OCI-LY7 (cell line): Measurements from ENCODE around the gene ANKZF1. TPM values are rescaled to one million over a fixed set of nuclear protein-coding genes. Genes with fewer than 3 reads are reported as not detected.

Experiments
- BruUV-seq: library from RNA; stranded (reverse); fragments of 400-500 nt; replicated peaks from 2 replicates; lab custom pipeline; 2021; lab: Mats Ljungman, UMichigan
- CTCF ChIA-PET: fragments of 300-600 bp; sonication (Branson Sonifier 250); formaldehyde crosslinking; loops from one replicate; lab custom pipeline; 2022; ENCODE audit warnings: antibody characterized with exemption; ENCODE audit not compliant: unreplicated experiment; lab: Charles Lee
- POLR2A ChIA-PET: fragments of 300-600 bp; sonication (Branson Sonifier 250); formaldehyde crosslinking; loops from one replicate; lab custom pipeline; 2022; ENCODE audit warnings: antibody characterized with exemption; lab: Charles Lee
- DNase-seq: peaks from one replicate; pipeline ENCODE4 v3.0.0-alpha.2; 2015; ENCODE audit warnings: low spot score
- H2AFZ ChIP-seq: fragments of 200-600 bp; sonication (generic), shearing (Covaris generic); 2 replicates; pipeline ENCODE4 v1.6.1; 2014; ENCODE audit warnings: mild to moderate bottlenecking, antibody characterized with exemption, low read length, moderate library complexity
- H3K27ac ChIP-seq: fragments of 200-600 bp; sonication (generic); 2 replicates; pipeline ENCODE4 v1.5.1; 2014; ENCODE audit warnings: mixed run types, low read depth, mild to moderate bottlenecking, moderate library complexity, low read length, inconsistent platforms; ENCODE audit not compliant: poor library complexity, severe bottlenecking
- H3K36me3 ChIP-seq: fragments of 200-600 bp; sonication (generic); 2 replicates; pipeline ENCODE4 v1.6.1; 2014; ENCODE audit warnings: mild to moderate bottlenecking, antibody characterized with exemption, low read length, moderate library complexity, mixed read lengths; ENCODE audit not compliant: insufficient read depth
- H3K4me1 ChIP-seq: fragments of 200-600 bp; sonication (generic); 2 replicates; pipeline ENCODE4 v1.5.1; 2014; ENCODE audit warnings: mild to moderate bottlenecking, low read length; ENCODE audit not compliant: insufficient read depth, poor library complexity, severe bottlenecking
- H3K4me2 ChIP-seq: fragments of 200-600 bp; sonication (generic); 2 replicates; pipeline ENCODE4 v1.6.1; 2014; ENCODE audit warnings: mild to moderate bottlenecking, low read length
- H3K4me3 ChIP-seq: fragments of 200-600 bp; sonication (generic); 2 replicates; pipeline ENCODE4 v1.5.1; 2014; ENCODE audit warnings: mild to moderate bottlenecking, low read depth, low read length; ENCODE audit not compliant: poor library complexity, severe bottlenecking
- H3K79me2 ChIP-seq: fragments of 200-600 bp; sonication (generic); 2 replicates; pipeline ENCODE4 v1.6.1; 2016; ENCODE audit warnings: low read depth, mild to moderate bottlenecking, low read length, moderate library complexity, mixed read lengths; ENCODE audit not compliant: insufficient read depth
- H3K9me2 ChIP-seq: fragments of 200-600 bp; sonication (generic); 2 replicates; pipeline ENCODE4 v1.6.1; 2016; ENCODE audit warnings: mild to moderate bottlenecking, low read length, mixed read lengths; ENCODE audit not compliant: insufficient read depth
- H3K9me3 ChIP-seq: fragments of 200-600 bp; sonication (generic); 2 replicates; pipeline ENCODE4 v1.6.1; 2014; ENCODE audit warnings: mild to moderate bottlenecking, mixed run types, low read length, mixed read lengths
- H4K20me1 ChIP-seq: fragments of 200-600 bp; sonication (generic); 2 replicates; pipeline ENCODE4 v1.6.1; 2014; ENCODE audit warnings: mild to moderate bottlenecking, antibody characterized with exemption, low read length, moderate library complexity, mixed read lengths; ENCODE audit not compliant: insufficient read depth
- CTCF ChIP-seq: fragments of 200-600 bp; sonication (generic); conservative IDR thresholded peaks from 2 replicates; pipeline ENCODE4 v1.5.1; 2014; ENCODE audit warnings: mild to moderate bottlenecking, antibody characterized with exemption, low read length, moderate library complexity, mixed read lengths
- EZH2phosphoT487 ChIP-seq: fragments of 200-600 bp; sonication (generic); IDR thresholded peaks from 2 replicates; pipeline ENCODE4 v1.6.1; 2018; ENCODE audit warnings: low read depth, borderline replicate concordance, mild to moderate bottlenecking, mixed run types, antibody characterized with exemption, low read length, moderate library complexity, mixed read lengths
- intact Hi-C: fragments of 100-400 bp; cut with micrococcal nuclease; formaldehyde crosslinking; loops from one replicate; pipeline ENCODE4 v1.10.0; 2022; ENCODE audit not compliant: unreplicated experiment
- total RNA-seq, 2 experiments: library from RNA; depleted of rRNA in 1 of 2; stranded (reverse); fragments of >200 nt in 1 of 2; shearing (Covaris generic) in 1 of 2; gene quantifications; 2 replicates each; pipeline ENCODE4 v1.2.3, GENCODE V29; 2014 to 2022

The ANKZF1 gene
- total RNA-seq, 2 experiments from 2014 or later: 57.8 to 82.4 TPM

GRCh38 chr2:219272356-219272755 is 42.8 kb downstream of the ANKZF1 start:
- POLR2A ChIA-PET: no interaction called here
- intact Hi-C loops: loop anchor here (10.0 kb wide), 1 partner anchor 388 kb away; the partner anchor contains the start of gene WNT10A
- no peak overlapping the region for H3K4me2 ChIP-seq

GRCh38 chr2:219272995-219273394 is 43.4 kb downstream of the ANKZF1 start:
- Histone ChIP-seq H2AFZ (no peak overlapping the region), H3K4me2 (no peak overlapping the region), H3K9me3 (no peaks in the 10 kb centered on the region), H3K9me2 (no peaks in the 10 kb centered on the region), H3K36me3 (no peaks in the 10 kb centered on the region), H3K79me2 (peaks cover 6% of the 10 kb centered on the region; the same call in 1 of the 2 replicates), H3K4me1 (peaks cover 14% of the 10 kb centered on the region), H3K4me3 (no peak overlapping the region), H4K20me1 (no peaks in the 10 kb centered on the region), H3K27ac (no peak overlapping the region)
- intact Hi-C loops: loop anchor here (10.0 kb wide), 1 partner anchor 388 kb away; the partner anchor contains the start of gene WNT10A
- DNase-seq: no peak
- CTCF ChIA-PET: no interaction called here
- no TSS peak for BruUV-seq
- POLR2A ChIA-PET: interaction anchor here (0.5 to 1.3 kb wide), 2 partner anchors 8 to 25 kb away, joined by 3 read pairs; no protein-coding TSS in a partner anchor
- TF ChIP-seq EZH2phosphoT487 (no peak), CTCF (no peak)

More at GRCh38 chr2:219272356-219272755, 42.8 kb downstream of the ANKZF1 start:
- Histone ChIP-seq H3K79me2 (peaks cover 6% of the 10 kb centered on the region; the same call in 1 of the 2 replicates), H2AFZ (no peak overlapping the region), H3K9me3 (no peaks in the 10 kb centered on the region), H4K20me1 (no peaks in the 10 kb centered on the region), H3K4me1 (peaks cover 10% of the 10 kb centered on the region), H3K9me2 (no peaks in the 10 kb centered on the region), H3K36me3 (no peaks in the 10 kb centered on the region), H3K4me3 (no peak overlapping the region), H3K27ac (no peak overlapping the region)
- CTCF ChIA-PET: no interaction called here
- no peak for TF ChIP-seq EZH2phosphoT487
- TF ChIP-seq CTCF: no peak
- no TSS peak for BruUV-seq
- DNase-seq: no peak

DNA sequence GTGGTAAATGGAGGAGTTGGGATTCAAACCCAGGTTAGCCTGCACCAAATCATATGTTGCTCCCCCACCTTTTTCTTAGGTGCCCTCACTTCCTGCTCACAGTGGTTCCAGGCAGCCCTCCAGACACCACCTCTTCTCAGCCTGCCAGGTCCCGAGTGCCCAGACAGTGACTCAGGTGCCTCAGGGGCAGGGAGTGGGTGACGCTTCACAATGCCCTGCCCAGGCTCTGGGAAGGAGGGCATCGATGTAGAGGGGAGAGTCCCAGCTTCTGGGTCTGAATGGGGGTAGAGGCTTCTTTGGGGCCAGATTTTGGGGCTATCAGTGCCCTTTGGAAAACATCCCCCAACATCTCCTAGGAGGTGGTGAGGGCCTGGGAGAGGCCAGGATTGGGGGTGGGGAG is 44.3 kb downstream of the ANKZF1 start:
- Histone ChIP-seq H3K79me2 (peaks cover 6% of the 10 kb centered on the region; the same call in 1 of the 2 replicates), H3K9me2 (no peaks in the 10 kb centered on the region), H3K36me3 (no peaks in the 10 kb centered on the region), H3K4me1 (peaks cover 23% of the 10 kb centered on the region), H3K4me3 (no peak overlapping the region), H4K20me1 (no peaks in the 10 kb centered on the region), H3K9me3 (no peaks in the 10 kb centered on the region), H2AFZ (no peak overlapping the region), H3K27ac (no peak overlapping the region), H3K4me2 (no peak overlapping the region)
- intact Hi-C loops: loop anchor here (10.0 kb wide), 1 partner anchor 389 kb away; the partner anchor contains the start of gene WNT10A
- ChIA-PET CTCF (interaction anchor here (1.0 kb wide), 1 partner anchor 21 kb away, joined by 3 read pairs; no protein-coding TSS in a partner anchor), POLR2A (interaction anchor here (0.6 to 1.3 kb wide), 5 partner anchors 8 to 128 kb away, joined by 3 to 4 read pairs (median 3); no protein-coding TSS in a partner anchor)
- no peak for DNase-seq
- BruUV-seq: no TSS peak
- no peak for TF ChIP-seq EZH2phosphoT487
- no peak for TF ChIP-seq CTCF
